SK-N-SH (cell line): ENCODE results near the gene DHX16. TPM values are rescaled to one million over a fixed set of nuclear protein-coding genes. Genes with fewer than 3 reads are reported as not detected.

Source experiments
- CTCF ChIA-PET: fragments of 300-600, 350-600 bp; formaldehyde crosslinking; extraction: SDS; loops from one replicate; lab custom pipeline; 2021; lab: Yijun Ruan, JAX
- POLR2A ChIA-PET: fragments of 350-600 bp; sonication (Branson Sonifier 250); formaldehyde crosslinking; extraction: SDS; loops from one replicate; lab custom pipeline; 2020; ENCODE audit warnings: antibody characterized with exemption, inconsistent platforms; lab: Yijun Ruan, JAX
- DNase-seq: peaks from one replicate; pipeline ENCODE4 v3.0.0; 2012
- H2AFZ ChIP-seq: fragments of 200-600 bp; sonication (generic); 2 replicates; pipeline ENCODE4 v1.8.1; 2016; ENCODE audit warnings: antibody characterized with exemption, mild to moderate bottlenecking, low read depth
- H3F3A ChIP-seq: fragments of 200-600 bp; sonication (generic); replicated peaks from 2 replicates; pipeline ENCODE3; 2016; ENCODE audit warnings: antibody characterized with exemption, mild to moderate bottlenecking; ENCODE audit not compliant: insufficient read depth
- H3K27ac ChIP-seq, 2 experiments: fragments of 200-500 bp in 1 of 2; fragments of 200-600 bp in 1 of 2; sonication (Bioruptor generic) in 1 of 2; sonication (generic), shearing (Covaris generic) in 1 of 2; 2 replicates each; pipeline versions ENCODE4 v1.5.1 to v1.6.1; 2014 to 2016; ENCODE audit warnings: low read depth in 2 of 2, inconsistent platforms in 1 of 2, low read length in 1 of 2, mild to moderate bottlenecking in 1 of 2, mixed read lengths in 1 of 2
- H3K27me3 ChIP-seq: fragments of 200-600 bp; sonication (generic), shearing (Covaris generic); 2 replicates; pipeline ENCODE4 v1.6.1; 2016; ENCODE audit warnings: mixed run types; ENCODE audit not compliant: insufficient read depth
- H3K36me3 ChIP-seq, 2 experiments: fragments of 200-500 bp in 1 of 2; fragments of 200-600 bp in 1 of 2; sonication (Bioruptor generic) in 1 of 2; sonication (generic) in 1 of 2; replicated peaks in 1 of 2; 2 replicates each; pipeline versions ENCODE3 to v1.5.1; 2014 to 2016; ENCODE audit warnings: low read length in 1 of 2, mild to moderate bottlenecking in 1 of 2; ENCODE audit not compliant: insufficient read depth in 2 of 2, control insufficient read depth in 1 of 2
- H3K4me1 ChIP-seq, 2 experiments: fragments of 200-500 bp in 1 of 2; fragments of 200-600 bp in 1 of 2; sonication (Bioruptor generic) in 1 of 2; sonication (generic), shearing (Covaris generic) in 1 of 2; 2 replicates each; pipeline versions ENCODE4 v1.5.1 to v1.6.1; 2014 to 2016; ENCODE audit warnings: low read depth in 1 of 2, low read length in 1 of 2, mixed run types in 1 of 2; ENCODE audit not compliant: insufficient read depth in 2 of 2, control insufficient read depth in 1 of 2
- H3K4me2 ChIP-seq: fragments of 200-600 bp; sonication (generic), shearing (Covaris generic); 2 replicates; pipeline ENCODE4 v1.6.1; 2017; ENCODE audit warnings: mixed run types
- H3K4me3 ChIP-seq, 2 experiments: fragments of 200-500 bp in 1 of 2; fragments of 200-600 bp in 1 of 2; sonication (Bioruptor generic) in 1 of 2; sonication (generic), shearing (Covaris generic) in 1 of 2; 2 replicates each; pipeline versions ENCODE4 v1.5.1 to v1.8.1; 2014 to 2016; ENCODE audit warnings: low read depth in 2 of 2, inconsistent platforms in 1 of 2, low read length in 1 of 2, mild to moderate bottlenecking in 1 of 2, mixed read lengths in 1 of 2, moderate library complexity in 1 of 2
- H3K79me2 ChIP-seq: fragments of 200-600 bp; sonication (generic); 2 replicates; pipeline ENCODE4 v1.8.1; 2017; ENCODE audit warnings: mild to moderate bottlenecking; ENCODE audit not compliant: insufficient read depth
- H3K9ac ChIP-seq: fragments of 200-600 bp; sonication (generic); 2 replicates; pipeline ENCODE4 v1.6.1; 2017; ENCODE audit warnings: mixed run types
- H3K9me2 ChIP-seq: fragments of 200-600 bp; sonication (generic); 2 replicates; pipeline ENCODE4 v1.6.1; 2017; ENCODE audit warnings: mixed run types
- H3K9me3 ChIP-seq: fragments of 200-600 bp; sonication (generic); 2 replicates; pipeline ENCODE4 v1.6.1; 2017; ENCODE audit warnings: mixed run types, mild to moderate bottlenecking, moderate library complexity
- H4K20me1 ChIP-seq: fragments of 200-600 bp; sonication (generic); 2 replicates; pipeline ENCODE4 v1.6.1; 2017; ENCODE audit warnings: mild to moderate bottlenecking, mixed run types; ENCODE audit not compliant: insufficient read depth
- GABPA ChIP-seq: IDR thresholded peaks from 2 replicates; pipeline ENCODE4 v1.4.0; 2012; ENCODE audit warnings: low read depth, mild to moderate bottlenecking
- GATA2 ChIP-seq: sonication (generic); formaldehyde crosslinking; IDR thresholded peaks from 2 replicates; pipeline ENCODE4 v1.5.0; 2020; ENCODE audit warnings: mild to moderate bottlenecking, missing genetic modification reagents
- IRF3 ChIP-seq: fragments of 150-350 bp; IDR thresholded peaks from 2 replicates; pipeline ENCODE4 v1.6.1; 2016; ENCODE audit warnings: mild to moderate bottlenecking, low read depth, low read length
- MEF2A ChIP-seq: IDR thresholded peaks from 2 replicates; pipeline ENCODE4 v1.4.0; 2012; ENCODE audit warnings: low read depth, borderline replicate concordance
- MXI1 ChIP-seq: IDR thresholded peaks from 2 replicates; pipeline ENCODE4 v1.6.1; 2012; ENCODE audit warnings: mild to moderate bottlenecking, low read depth, low read length, improper control_type of control experiment
- NRF1 ChIP-seq: IDR thresholded peaks from 2 replicates; pipeline ENCODE4 v1.6.1; 2012; ENCODE audit warnings: low read depth, mild to moderate bottlenecking, low read length
- POLR2AphosphoS5 ChIP-seq: IDR thresholded peaks from 2 replicates; pipeline ENCODE4 v1.6.1; 2012; ENCODE audit warnings: low read depth, low read length
- RCOR1 ChIP-seq: fragments of 150-350 bp; IDR thresholded peaks from 2 replicates; pipeline ENCODE4 v1.6.1; 2017; ENCODE audit warnings: antibody characterized with exemption, low read length
- RFX5 ChIP-seq: IDR thresholded peaks from 2 replicates; pipeline ENCODE4 v1.6.1; 2012; ENCODE audit warnings: mild to moderate bottlenecking, improper control_type of control experiment, low read length
- RXRA ChIP-seq: IDR thresholded peaks from 2 replicates; pipeline ENCODE4 v1.4.0; 2012; ENCODE audit warnings: low read depth, mild to moderate bottlenecking, borderline replicate concordance
- SIN3A ChIP-seq: IDR thresholded peaks from 2 replicates; pipeline ENCODE4 v1.6.1; 2012; ENCODE audit warnings: low read depth, mild to moderate bottlenecking, low read length, moderate library complexity, borderline replicate concordance
- SMC3 ChIP-seq: IDR thresholded peaks from 2 replicates; pipeline ENCODE4 v1.6.1; 2012; ENCODE audit warnings: low read depth, low read length, improper control_type of control experiment
- USF2 ChIP-seq: fragments of 150-350 bp; IDR thresholded peaks from 2 replicates; pipeline ENCODE4 v1.6.1; 2017; ENCODE audit warnings: antibody characterized with exemption, low read length, low read depth, borderline replicate concordance
- YY1 ChIP-seq: IDR thresholded peaks from 2 replicates; pipeline ENCODE4 v1.4.0; 2012; ENCODE audit warnings: low read depth, mild to moderate bottlenecking
- WGBS: methylation state at CpG from one replicate; pipeline ENCODE4 v1.1.6; 2017; ENCODE audit warnings: low lambda C conversion rate; 5-methylcytosine and 5-hydroxymethylcytosine counted together
- polyA plus RNA-seq, 3 experiments: library from polyadenylated mRNA; depleted of rRNA; stranded (reverse); fragments of >200 nt; gene quantifications; 2 replicates each; pipeline ENCODE4 v1.2.3, GENCODE V29; 2012
- TF ChIP-seq, protein P1 (sequence below): IDR thresholded peaks from 2 replicates; pipeline ENCODE4; 2012
- TF ChIP-seq, protein P2 (sequence below): fragments of 200-600 bp; sonication (generic); IDR thresholded peaks from 2 replicates; pipeline ENCODE4 v1.6.1; 2017; ENCODE audit warnings: antibody characterized with exemption, mild to moderate bottlenecking, moderate library complexity
- TF ChIP-seq, protein P3 (sequence below): IDR thresholded peaks from 2 replicates; pipeline ENCODE4 v1.4.0; 2012; ENCODE audit warnings: low read depth, borderline replicate concordance

DHX16 gene
- polyA plus RNA-seq, 1 of the 3 experiments (the other 2 are of a cell fraction) = 59.8 TPM

DNA sequence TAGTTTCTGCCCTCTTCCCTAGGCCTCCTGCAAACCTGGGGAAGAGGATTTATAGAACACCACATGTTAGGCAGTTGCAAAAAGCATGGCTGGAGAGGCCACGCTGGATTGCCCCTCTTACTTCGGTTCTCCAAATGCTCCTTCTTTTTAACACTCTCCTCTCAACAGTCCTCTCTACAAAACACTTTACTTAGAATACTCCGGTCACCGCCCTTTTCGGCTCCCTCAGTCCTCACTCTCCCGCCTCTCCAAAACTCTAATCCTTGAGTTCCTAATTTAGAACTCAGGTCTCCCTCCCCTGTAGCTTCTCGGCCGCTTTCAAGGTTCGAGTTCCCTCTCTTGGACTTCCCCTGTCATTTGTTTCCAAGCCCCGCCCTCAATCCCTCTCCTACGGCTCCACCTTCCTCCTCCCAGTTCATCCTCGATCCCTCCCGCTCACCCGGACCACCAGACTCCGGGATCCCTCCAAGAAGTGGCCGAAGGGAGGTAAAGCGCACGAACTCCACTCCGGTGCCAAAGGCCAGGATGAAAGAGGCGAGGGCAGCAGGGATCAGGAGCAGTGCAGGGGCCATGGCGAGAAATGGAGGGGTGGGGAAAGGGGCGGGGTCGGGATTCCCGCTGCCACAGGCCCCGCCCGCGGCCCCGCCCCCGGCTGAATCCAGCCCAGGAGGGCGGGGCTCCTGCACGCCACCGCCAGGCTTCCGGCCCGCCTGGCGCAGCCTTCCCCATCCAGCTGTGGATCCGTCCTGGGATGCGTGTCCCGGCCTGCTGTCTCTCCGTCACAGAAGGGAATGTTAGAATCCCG is 17.8 kb upstream of the DHX16 start, which contains the start of gene NRM (continued):
- TF ChIP-seq, protein P1, sequence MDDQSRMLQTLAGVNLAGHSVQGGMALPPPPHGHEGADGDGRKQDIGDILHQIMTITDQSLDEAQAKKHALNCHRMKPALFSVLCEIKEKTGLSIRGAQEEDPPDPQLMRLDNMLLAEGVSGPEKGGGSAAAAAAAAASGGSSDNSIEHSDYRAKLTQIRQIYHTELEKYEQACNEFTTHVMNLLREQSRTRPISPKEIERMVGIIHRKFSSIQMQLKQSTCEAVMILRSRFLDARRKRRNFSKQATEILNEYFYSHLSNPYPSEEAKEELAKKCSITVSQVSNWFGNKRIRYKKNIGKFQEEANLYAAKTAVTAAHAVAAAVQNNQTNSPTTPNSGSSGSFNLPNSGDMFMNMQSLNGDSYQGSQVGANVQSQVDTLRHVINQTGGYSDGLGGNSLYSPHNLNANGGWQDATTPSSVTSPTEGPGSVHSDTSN = no peak; the same call in 1 of the 2 replicates

DNA sequence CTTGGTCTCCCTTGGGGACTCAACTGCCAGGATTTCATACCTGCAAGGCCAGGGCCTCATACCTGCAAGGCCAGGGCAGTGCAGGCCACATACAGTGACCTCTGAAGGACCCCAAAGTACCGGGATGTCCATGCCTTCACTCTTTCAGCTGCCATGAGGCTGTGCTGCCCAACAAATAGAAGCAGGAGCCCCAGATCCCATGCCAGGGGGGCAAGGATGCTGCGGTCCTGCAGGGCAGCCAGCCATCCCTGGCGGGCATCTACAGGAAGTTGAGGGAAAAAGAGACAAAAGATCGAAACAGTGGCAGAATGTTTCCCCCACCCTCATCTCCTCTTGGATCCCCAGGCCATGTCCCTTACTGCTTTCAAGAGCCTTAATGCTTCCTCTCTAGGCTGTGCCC is 17.2 kb upstream of the DHX16 start:
- POLR2A ChIA-PET = interaction anchor here (0.6 to 1.5 kb wide), 3 partner anchors 20 to 31 kb away, joined by 3 to 6 read pairs (median 3); partner anchors contain the start of gene MDC1
- Histone ChIP-seq H3K36me3 (peaks cover 0 to 3% of the 10 kb centered on the region in 2 experiments), H3K4me1 (peaks cover 17 to 40% of the 10 kb centered on the region in 2 experiments; a peak in 2 of 4 replicates), H3K9me2 (no peaks in the 10 kb centered on the region), H3K79me2 (peaks cover 55% of the 10 kb centered on the region), H3K4me2 (peak overlapping the region; percentile 76), H4K20me1 (no peaks in the 10 kb centered on the region; the same call in 1 of the 2 replicates), H3K27ac (peak overlapping the region; percentile 78 to 87), H2AFZ (no peak overlapping the region), H3F3A (no peaks in the 10 kb centered on the region), H3K9ac (peak overlapping the region; percentile 74; the same call in 1 of the 2 replicates), H3K4me3 (peak overlapping the region; percentile 66 to 86), H3K9me3 (no peaks in the 10 kb centered on the region), H3K27me3 (no peaks in the 10 kb centered on the region)
- WGBS = 26% methylated on average over 3 of the region's 4 CpGs
- no peak for DNase-seq
- CTCF ChIA-PET = interaction anchor here (1.7 to 29.8 kb wide), 3 partner anchors 9 to 33 kb away, joined by 3 to 838 read pairs (median 56); partner anchors contain the start of genes FLOT1, MDC1 and TUBB
- TF ChIP-seq, protein P2, sequence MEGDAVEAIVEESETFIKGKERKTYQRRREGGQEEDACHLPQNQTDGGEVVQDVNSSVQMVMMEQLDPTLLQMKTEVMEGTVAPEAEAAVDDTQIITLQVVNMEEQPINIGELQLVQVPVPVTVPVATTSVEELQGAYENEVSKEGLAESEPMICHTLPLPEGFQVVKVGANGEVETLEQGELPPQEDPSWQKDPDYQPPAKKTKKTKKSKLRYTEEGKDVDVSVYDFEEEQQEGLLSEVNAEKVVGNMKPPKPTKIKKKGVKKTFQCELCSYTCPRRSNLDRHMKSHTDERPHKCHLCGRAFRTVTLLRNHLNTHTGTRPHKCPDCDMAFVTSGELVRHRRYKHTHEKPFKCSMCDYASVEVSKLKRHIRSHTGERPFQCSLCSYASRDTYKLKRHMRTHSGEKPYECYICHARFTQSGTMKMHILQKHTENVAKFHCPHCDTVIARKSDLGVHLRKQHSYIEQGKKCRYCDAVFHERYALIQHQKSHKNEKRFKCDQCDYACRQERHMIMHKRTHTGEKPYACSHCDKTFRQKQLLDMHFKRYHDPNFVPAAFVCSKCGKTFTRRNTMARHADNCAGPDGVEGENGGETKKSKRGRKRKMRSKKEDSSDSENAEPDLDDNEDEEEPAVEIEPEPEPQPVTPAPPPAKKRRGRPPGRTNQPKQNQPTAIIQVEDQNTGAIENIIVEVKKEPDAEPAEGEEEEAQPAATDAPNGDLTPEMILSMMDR = no peak
- TF ChIP-seq, protein P3, sequence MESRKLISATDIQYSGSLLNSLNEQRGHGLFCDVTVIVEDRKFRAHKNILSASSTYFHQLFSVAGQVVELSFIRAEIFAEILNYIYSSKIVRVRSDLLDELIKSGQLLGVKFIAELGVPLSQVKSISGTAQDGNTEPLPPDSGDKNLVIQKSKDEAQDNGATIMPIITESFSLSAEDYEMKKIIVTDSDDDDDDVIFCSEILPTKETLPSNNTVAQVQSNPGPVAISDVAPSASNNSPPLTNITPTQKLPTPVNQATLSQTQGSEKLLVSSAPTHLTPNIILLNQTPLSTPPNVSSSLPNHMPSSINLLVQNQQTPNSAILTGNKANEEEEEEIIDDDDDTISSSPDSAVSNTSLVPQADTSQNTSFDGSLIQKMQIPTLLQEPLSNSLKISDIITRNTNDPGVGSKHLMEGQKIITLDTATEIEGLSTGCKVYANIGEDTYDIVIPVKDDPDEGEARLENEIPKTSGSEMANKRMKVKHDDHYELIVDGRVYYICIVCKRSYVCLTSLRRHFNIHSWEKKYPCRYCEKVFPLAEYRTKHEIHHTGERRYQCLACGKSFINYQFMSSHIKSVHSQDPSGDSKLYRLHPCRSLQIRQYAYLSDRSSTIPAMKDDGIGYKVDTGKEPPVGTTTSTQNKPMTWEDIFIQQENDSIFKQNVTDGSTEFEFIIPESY = no peak
- TF ChIP-seq IRF3 (no peak), POLR2AphosphoS5 (no peak), USF2 (no peak), RCOR1 (no peak), GATA2 (CRISPR knock-in tag) (no peak), MXI1 (no peak), RXRA (no peak), SIN3A (no peak), MEF2A (no peak), GABPA (no peak), YY1 (no peak), NRF1 (no peak), RFX5 (no peak), SMC3 (no peak)
- TF ChIP-seq, all 33 proteins: peak for 0
